GM12872 (cell line): ENCODE results near the gene FRMD3.

Experiments used
- TF ChIP-seq, protein P1 (sequence below): IDR thresholded peaks from 3 replicates; pipeline ENCODE4 v1.5.1; 2011; ENCODE audit warnings: low read depth, mild to moderate bottlenecking, low read length, moderate library complexity; ENCODE audit not compliant: insufficient read depth

The FRMD3 gene

DNA sequence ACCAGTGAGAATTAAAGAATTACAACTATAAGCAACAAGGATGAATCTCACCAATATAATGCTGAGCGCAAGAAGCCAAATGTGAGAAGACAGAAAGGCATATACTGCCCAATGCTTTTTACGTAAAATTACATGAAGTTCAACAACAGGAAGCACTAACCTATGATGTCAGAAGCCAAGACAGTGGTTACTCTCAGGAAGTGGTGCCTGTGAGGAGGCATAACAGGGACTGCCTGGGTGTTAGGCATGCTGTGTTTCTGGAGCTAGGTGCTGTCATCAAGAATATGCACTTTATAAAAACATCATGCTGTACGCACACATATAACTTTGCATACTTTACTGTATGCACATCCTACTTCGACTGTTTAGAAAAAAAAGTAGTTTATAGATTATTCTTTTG lies 30.1 kb downstream of the FRMD3 start:
- TF ChIP-seq, protein P1, sequence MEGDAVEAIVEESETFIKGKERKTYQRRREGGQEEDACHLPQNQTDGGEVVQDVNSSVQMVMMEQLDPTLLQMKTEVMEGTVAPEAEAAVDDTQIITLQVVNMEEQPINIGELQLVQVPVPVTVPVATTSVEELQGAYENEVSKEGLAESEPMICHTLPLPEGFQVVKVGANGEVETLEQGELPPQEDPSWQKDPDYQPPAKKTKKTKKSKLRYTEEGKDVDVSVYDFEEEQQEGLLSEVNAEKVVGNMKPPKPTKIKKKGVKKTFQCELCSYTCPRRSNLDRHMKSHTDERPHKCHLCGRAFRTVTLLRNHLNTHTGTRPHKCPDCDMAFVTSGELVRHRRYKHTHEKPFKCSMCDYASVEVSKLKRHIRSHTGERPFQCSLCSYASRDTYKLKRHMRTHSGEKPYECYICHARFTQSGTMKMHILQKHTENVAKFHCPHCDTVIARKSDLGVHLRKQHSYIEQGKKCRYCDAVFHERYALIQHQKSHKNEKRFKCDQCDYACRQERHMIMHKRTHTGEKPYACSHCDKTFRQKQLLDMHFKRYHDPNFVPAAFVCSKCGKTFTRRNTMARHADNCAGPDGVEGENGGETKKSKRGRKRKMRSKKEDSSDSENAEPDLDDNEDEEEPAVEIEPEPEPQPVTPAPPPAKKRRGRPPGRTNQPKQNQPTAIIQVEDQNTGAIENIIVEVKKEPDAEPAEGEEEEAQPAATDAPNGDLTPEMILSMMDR = no peak

DNA sequence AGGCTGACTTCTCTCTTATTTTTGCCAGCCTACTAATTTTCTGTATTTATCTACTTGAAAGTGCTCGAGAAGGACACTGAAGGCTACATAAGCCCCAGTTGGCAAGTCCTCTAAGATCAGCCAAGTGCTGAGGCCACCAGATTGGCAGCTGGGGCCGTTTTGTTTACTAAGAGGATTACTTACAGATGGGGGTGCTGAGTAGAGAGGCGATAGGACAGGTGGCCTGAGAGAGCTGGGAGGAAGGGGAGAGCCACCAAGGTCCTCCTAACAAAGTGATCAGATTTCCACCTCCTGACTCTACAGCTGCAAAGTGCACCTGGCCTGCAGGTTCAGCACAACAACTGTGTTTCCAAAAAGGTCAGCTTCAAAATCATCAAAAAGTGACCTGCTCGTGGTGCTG lies 32.9 kb downstream of the FRMD3 start:
- TF ChIP-seq, protein P1 = no peak

DNA sequence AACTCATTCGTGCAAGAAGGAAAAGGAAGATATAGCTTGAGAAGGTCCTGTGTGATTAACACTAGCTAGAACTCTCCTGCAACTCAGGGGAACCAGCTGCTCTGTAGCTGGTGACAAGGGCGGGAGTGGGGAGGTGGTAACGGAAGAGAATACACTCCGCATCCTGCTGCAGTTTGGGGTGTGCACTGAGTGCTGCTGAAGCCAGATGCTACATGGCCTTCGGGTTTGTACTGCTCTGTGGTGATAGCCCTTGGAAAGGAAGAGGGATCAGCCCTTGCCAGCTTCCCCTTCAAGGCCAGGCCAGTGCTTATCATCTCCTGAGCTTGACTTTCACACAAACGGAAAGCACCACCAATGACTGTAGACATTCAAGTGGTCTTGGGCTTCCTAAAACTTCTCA lies 34.3 kb downstream of the FRMD3 start:
- TF ChIP-seq, protein P1 = no peak

DNA sequence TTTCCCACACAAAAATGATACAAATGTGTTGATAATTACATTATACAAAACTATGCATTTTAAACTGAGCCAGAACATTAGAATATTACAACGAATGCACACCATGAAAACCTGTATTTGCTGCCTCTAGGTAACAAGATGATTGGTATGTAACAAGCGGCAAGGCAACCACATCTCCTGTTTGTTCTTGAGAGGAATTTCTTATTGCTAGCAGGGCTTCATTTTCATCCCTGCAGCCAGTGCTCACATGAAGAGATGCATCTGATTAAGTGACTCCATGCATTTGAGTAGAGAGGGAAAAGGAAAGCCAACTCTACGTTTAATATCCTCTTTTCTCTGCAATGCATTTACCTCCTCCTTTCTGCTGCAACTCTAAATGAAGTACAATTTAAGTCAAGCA lies 36.6 kb downstream of the FRMD3 start:
- TF ChIP-seq, protein P1 = no peak

DNA sequence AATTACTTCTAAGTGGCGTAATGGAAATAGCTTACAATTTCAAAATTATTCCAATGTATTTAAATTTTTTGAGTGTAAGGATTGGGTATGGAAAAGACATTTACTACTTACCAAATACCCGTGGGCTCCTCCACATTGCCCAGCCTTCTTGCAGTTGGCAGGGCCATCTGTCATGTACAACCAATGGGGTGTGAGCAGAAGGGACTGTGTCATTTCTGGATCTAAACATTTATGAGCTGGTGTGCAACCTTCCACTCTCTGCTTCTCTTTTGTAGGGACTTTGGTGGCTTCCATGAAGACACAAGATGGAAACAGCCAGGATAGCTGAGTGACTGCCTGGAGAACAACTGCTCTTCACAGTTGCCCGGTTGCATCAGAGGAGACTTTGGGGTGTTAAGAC lies 40.8 kb downstream of the FRMD3 start:
- TF ChIP-seq, protein P1 = no peak

DNA sequence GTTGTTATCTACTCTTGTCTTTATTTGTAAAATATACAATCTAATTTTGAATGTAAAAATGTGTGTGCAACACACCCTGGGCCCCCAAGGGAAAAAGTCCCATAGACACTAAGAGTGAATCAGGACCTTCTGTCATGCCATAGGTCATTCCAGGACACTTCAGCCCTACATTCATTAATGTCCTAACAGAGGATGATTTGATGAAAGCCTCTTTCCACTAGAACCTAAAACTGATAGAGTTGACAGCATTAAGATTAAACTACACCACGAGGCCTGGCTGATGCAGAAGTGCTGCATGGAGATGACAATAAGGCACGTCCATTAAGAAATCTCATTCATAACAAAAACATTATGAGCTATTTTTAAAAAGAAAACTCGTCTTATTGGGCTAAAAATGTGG lies 46.2 kb downstream of the FRMD3 start:
- TF ChIP-seq, protein P1 = no peak

DNA sequence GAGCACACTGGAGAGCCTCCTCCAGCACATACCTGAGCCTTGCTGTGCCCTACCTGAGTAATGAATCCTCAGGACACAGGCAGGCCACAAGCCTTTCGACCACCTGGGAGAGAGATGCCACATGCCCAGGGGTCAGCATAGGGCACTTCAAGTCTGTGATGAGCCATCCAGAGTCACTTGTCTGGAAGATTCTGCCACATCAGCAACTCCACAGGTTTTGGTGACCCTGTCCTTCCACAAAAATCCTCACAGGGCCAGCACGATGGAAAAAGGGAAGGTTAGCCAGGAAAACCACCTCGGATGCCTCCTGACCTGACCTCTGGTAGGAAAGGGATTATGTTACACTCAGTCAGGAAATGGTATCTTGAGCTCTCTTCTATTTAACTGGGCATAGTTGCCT lies 46.8 kb downstream of the FRMD3 start:
- TF ChIP-seq, protein P1 = no peak

DNA sequence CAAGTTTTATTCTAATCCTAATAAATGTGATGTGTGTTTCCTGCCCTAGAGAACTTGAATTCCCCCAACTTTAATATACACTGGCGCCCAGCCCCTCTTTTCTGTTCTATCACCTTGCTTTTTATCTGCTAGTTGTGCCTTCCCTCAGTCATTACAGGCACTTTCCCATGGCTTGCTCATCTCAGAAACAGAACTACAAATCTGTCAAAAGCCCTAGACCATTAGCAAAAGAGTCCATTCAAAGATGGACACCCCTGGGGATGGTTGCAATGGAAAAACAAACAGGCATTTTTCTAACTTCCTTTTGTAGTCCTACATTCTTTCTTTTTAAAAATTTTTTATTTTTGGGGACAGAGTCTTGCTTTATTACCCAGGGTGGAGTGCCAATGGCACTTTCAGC lies 48.2 kb downstream of the FRMD3 start:
- TF ChIP-seq, protein P1 = no peak
